HFFc6 (cell line): ENCODE results near the gene NRG4. TPM values are rescaled to one million over a fixed set of nuclear protein-coding genes. Genes with fewer than 3 reads are reported as not detected.
"Not testable (repeated sequence)": the region's sequence is repeated elsewhere in the genome, so short reads cannot be mapped to it uniquely, and the experiment has no call there.

Source experiments
- DNase-seq: peaks from one replicate; pipeline ENCODE4 v3.0.0-alpha.2; 2018
- H3K27ac Mint-ChIP-seq: 2 replicates; pipeline ENCODE4 v1.8.0; 2020; ENCODE audit warnings: mild to moderate bottlenecking, mixed read lengths
- H3K27me3 Mint-ChIP-seq: 2 replicates; pipeline ENCODE4 v1.8.0; 2021; ENCODE audit warnings: mild to moderate bottlenecking, moderate library complexity, mixed read lengths; ENCODE audit not compliant: insufficient read depth
- H3K36me3 Mint-ChIP-seq: 2 replicates; pipeline ENCODE4 v1.8.0; 2021; ENCODE audit warnings: low read depth, mixed read lengths
- H3K4me1 Mint-ChIP-seq: 2 replicates; pipeline ENCODE4 v1.8.0; 2020; ENCODE audit warnings: low read depth, mixed read lengths
- H3K4me3 Mint-ChIP-seq: 2 replicates; pipeline ENCODE4 v1.8.0; 2020; ENCODE audit warnings: mild to moderate bottlenecking, moderate library complexity, mixed read lengths
- H3K9me3 Mint-ChIP-seq: 2 replicates; pipeline ENCODE4 v1.8.0; 2020; ENCODE audit warnings: mild to moderate bottlenecking, mixed read lengths
- CTCF ChIP-seq: fragments of 200-600 bp; sonication (generic); IDR thresholded peaks from 2 replicates; pipeline ENCODE4 v1.5.0; 2021; ENCODE audit warnings: antibody characterized with exemption, mild to moderate bottlenecking
- total RNA-seq, 6 experiments: library from RNA; stranded (reverse); fragmentation: NEBNext Ultra II Directional; extraction: Animal tissue kit (Norgen Biotek cat#: 25700); gene quantifications; 2 replicates in 1 of 6; 3 replicates in 5 of 6; pipeline ENCODE4 v1.2.3, GENCODE V29; 2021

NRG4 gene
- total RNA-seq, 6 experiments from 2014 or later: not detected

GRCh38 chr15:76058714-76059319 is 46.6 kb upstream of the NRG4 start:
- no peak for DNase-seq
- no peak for TF ChIP-seq CTCF
- Mint-ChIP-seq H3K4me3 (peak overlapping the region; percentile 78), H3K36me3 (no peaks in the 10 kb centered on the region), H3K27ac (no peak overlapping the region), H3K9me3 (no peaks in the 10 kb centered on the region), H3K4me1 (peaks cover 12% of the 10 kb centered on the region), H3K27me3 (peaks cover 58% of the 10 kb centered on the region)

- Mint-ChIP-seq H3K9me3 (no peaks in the 10 kb centered on the region), H3K4me1 (peaks cover 12% of the 10 kb centered on the region), H3K27ac (no peak overlapping the region), H3K36me3 (no peaks in the 10 kb centered on the region), H3K27me3 (peaks cover 48% of the 10 kb centered on the region), H3K4me3 (peak overlapping the region; percentile 55)
- peak; percentile 89 for TF ChIP-seq CTCF
- peak; percentile 2 for DNase-seq
Measured at GRCh38 chr15:76057332-76058000, 45.2 kb upstream of the NRG4 start.

- H3K9me3 Mint-ChIP-seq: no peaks in the 10 kb centered on the region
- H3K4me3 Mint-ChIP-seq: no peak overlapping the region
- no peak for DNase-seq
- peaks cover 12% of the 10 kb centered on the region for H3K4me1 Mint-ChIP-seq
- no peaks in the 10 kb centered on the region for H3K36me3 Mint-ChIP-seq
- no peak for TF ChIP-seq CTCF
- no peak overlapping the region for H3K27ac Mint-ChIP-seq
- peaks cover 45% of the 10 kb centered on the region for H3K27me3 Mint-ChIP-seq
Measured at GRCh38 chr15:76056931-76057330, 44.7 kb upstream of the NRG4 start.

GRCh38 chr15:76054201-76054600 is 42.0 kb upstream of the NRG4 start:
- not testable (repeated sequence) for H3K4me3 Mint-ChIP-seq, DNase-seq, H3K9me3 Mint-ChIP-seq, H3K36me3 Mint-ChIP-seq, H3K27ac Mint-ChIP-seq
- peaks cover 11% of the 10 kb centered on the region for H3K4me1 Mint-ChIP-seq
- H3K27me3 Mint-ChIP-seq: peaks cover 35% of the 10 kb centered on the region

GRCh38 chr15:76038512-76038911 is 26.3 kb upstream of the NRG4 start:
- no peak overlapping the region for H3K4me3 Mint-ChIP-seq
- H3K27ac Mint-ChIP-seq: no peak overlapping the region
- peaks cover 6% of the 10 kb centered on the region; the same call in 1 of the 2 replicates for H3K9me3 Mint-ChIP-seq
- DNase-seq: no peak
- H3K27me3 Mint-ChIP-seq: peaks cover 23% of the 10 kb centered on the region
- no peak for TF ChIP-seq CTCF
- H3K4me1 Mint-ChIP-seq: no peaks in the 10 kb centered on the region
- peaks cover 7% of the 10 kb centered on the region for H3K36me3 Mint-ChIP-seq

- H3K27ac Mint-ChIP-seq: no peak overlapping the region
- H3K27me3 Mint-ChIP-seq: peaks cover 19% of the 10 kb centered on the region
- DNase-seq: no peak
- no peak overlapping the region for H3K4me3 Mint-ChIP-seq
- H3K36me3 Mint-ChIP-seq: no peaks in the 10 kb centered on the region
- H3K4me1 Mint-ChIP-seq: no peaks in the 10 kb centered on the region
- H3K9me3 Mint-ChIP-seq: no peaks in the 10 kb centered on the region
- no peak for TF ChIP-seq CTCF
Measured at GRCh38 chr15:76035593-76035992, 23.4 kb upstream of the NRG4 start.
